Pancreas (tissue), 10 donors: Measurements from ENCODE around the gene LDLRAD4. TPM values are rescaled to one million over a fixed set of nuclear protein-coding genes. Genes with fewer than 3 reads are reported as not detected.

Source experiments
- ATAC-seq, 4 donors: fragments of 200-7000 bp; cut with Tn5 transposase; one replicate each; pipeline versions ENCODE4 v1.8.0 to v1.9.1; 2020; ENCODE audit warnings: mild to moderate bottlenecking in 4 of 4, moderate library complexity in 4 of 4
- DNase-seq, 6 donors: peaks; one replicate each; pipeline ENCODE4 v3.0.0-alpha.2; 2020
- FAIRE-seq: peaks from 2 replicates; lab custom pipeline; 2012; peaks lifted over from hg19 to GRCh38; lab: Jason Lieb, UNC
- H3K27ac ChIP-seq, 4 donors: fragments of 200-600 bp; sonication (generic); 1 replicate in 3 of 4; 2 replicates in 1 of 4; pipeline versions ENCODE4 v1.5.0 to v1.8.0; 2020
- H3K27me3 ChIP-seq, 4 donors: fragments of 200-600 bp; one replicate each; pipeline ENCODE4 v1.8.0; 2021
- H3K36me3 ChIP-seq, 3 donors: fragments of 200-600 bp; sonication (generic) in 1 of 3; one replicate each; pipeline versions ENCODE4 v1.5.0 to v1.8.0; 2020 to 2021
- H3K4me1 ChIP-seq, 3 donors: fragments of 200-600 bp; one replicate each; pipeline ENCODE4 v1.8.0; 2021
- H3K4me3 ChIP-seq, 4 donors: fragments of 200-600 bp; sonication (generic) in 2 of 4; one replicate each; pipeline versions ENCODE4 v1.5.0 to v1.8.0; 2020 to 2021
- H3K9me3 ChIP-seq, 4 donors: fragments of 200-600 bp; one replicate each; pipeline ENCODE4 v1.8.0; 2021
- WGBS, 2 donors: extraction: QIAGEN DNeasy Blood & Tissue Kit; methylation state at CpG; one replicate each; pipeline ENCODE4 v1.1.7; 2013; 5-methylcytosine and 5-hydroxymethylcytosine counted together
- intact Hi-C, 3 donors: fragments of 100-400 bp; cut with DNase I; formaldehyde crosslinking; loops; one replicate each; pipeline versions ENCODE4 v1.11.1 to v1.14.2; 2022
- polyA plus RNA-seq, 2 donors: library from polyadenylated mRNA; stranded (reverse); fragments of 200-250 nt; gene quantifications; one replicate each; pipeline ENCODE4 v1.2.3, GENCODE V29; 2013
- total RNA-seq, 6 donors: library from RNA; stranded (reverse); fragmentation: NEBNext Ultra II Directional in 4 of 6; extraction: Animal tissue kit (Norgen Biotek cat#: 25700) in 4 of 6; gene quantifications; one replicate each; pipeline versions ENCODE4 v1.2.1 to v1.2.4, GENCODE V29; 2021 to 2023
- TF ChIP-seq, protein P1 (sequence below), 4 donors: fragments of 200-600 bp; sonication (generic) in 3 of 4; IDR thresholded peaks; one replicate each; pipeline versions ENCODE4 v1.5.0 to v1.8.0; 2021; ENCODE audit warnings: antibody characterized with exemption in 4 of 4
- donor health status: healthy with polysubstance abuse.
- donor health status: DM: no; HTN: no; CAD: no; lungs with moderate emphysema.
- donor health status: DM: no; HTN: no; CAD: no.
- donor health status: control.
- donor health status: control.
- donor health status: Bipolar disorder and iron deficiency.
- donor health status: DM: yes; HTN: yes; CAD: no.
- donor health status: DM: no; HTN: no; CAD: no.
- donor health status: DM: no; HTN: no; CAD: no.
- donor health status: DM: yes; HTN: yes; CAD: no.

The LDLRAD4 gene
- total and polyA plus RNA-seq, 8 donors, result 2.5 to 21.8 (median 5.7) TPM

DNA sequence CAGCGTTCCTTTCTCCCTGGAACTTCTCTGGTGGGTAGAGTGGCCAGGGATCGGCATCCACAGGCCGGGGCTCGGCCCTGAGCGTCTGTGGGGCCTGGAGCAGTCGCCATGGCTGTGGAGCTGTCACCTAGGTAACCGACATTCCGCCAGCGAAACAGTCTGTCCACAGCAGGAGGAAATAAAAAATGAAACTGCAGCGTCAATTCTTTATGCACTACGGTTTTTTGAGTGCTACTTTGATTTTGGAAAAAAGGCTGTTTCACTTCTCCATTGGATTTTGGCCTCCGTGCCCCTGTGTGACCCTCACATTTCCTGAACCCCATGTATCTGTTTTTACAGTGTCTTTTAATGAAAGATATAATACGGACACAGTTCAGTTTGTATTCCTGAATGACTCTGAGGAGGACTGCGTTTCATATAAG, 163.4 kb downstream of the LDLRAD4 start:
- 28 to 31% methylated on average over 14 of the region's 14 CpGs for WGBS, 2 donors
- TF ChIP-seq, protein P1, sequence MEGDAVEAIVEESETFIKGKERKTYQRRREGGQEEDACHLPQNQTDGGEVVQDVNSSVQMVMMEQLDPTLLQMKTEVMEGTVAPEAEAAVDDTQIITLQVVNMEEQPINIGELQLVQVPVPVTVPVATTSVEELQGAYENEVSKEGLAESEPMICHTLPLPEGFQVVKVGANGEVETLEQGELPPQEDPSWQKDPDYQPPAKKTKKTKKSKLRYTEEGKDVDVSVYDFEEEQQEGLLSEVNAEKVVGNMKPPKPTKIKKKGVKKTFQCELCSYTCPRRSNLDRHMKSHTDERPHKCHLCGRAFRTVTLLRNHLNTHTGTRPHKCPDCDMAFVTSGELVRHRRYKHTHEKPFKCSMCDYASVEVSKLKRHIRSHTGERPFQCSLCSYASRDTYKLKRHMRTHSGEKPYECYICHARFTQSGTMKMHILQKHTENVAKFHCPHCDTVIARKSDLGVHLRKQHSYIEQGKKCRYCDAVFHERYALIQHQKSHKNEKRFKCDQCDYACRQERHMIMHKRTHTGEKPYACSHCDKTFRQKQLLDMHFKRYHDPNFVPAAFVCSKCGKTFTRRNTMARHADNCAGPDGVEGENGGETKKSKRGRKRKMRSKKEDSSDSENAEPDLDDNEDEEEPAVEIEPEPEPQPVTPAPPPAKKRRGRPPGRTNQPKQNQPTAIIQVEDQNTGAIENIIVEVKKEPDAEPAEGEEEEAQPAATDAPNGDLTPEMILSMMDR (IDR thresholded peaks at IDR 0.05), result no peak
- no peaks in the 10 kb centered on the region for H3K36me3 ChIP-seq
- H3K27me3 ChIP-seq, result no peaks in the 10 kb centered on the region
- H3K4me1 ChIP-seq, result peaks cover 0 to 10% (median 0%) of the 10 kb centered on the region in 3 donors
- no peaks in the 10 kb centered on the region for H3K9me3 ChIP-seq
- peak overlapping the region; percentile 58 to 88 (median 72) for H3K27ac ChIP-seq
- FAIRE-seq, result no peak
- H3K4me3 ChIP-seq, result peak overlapping the region in 1 of 4 donors; percentile 30
- intact Hi-C loops, result no loop called here
- peak in 4 of 6 donors; percentile 42 to 62 (median 54) for DNase-seq
- peak; percentile 81 to 89 (median 87) for ATAC-seq

DNA sequence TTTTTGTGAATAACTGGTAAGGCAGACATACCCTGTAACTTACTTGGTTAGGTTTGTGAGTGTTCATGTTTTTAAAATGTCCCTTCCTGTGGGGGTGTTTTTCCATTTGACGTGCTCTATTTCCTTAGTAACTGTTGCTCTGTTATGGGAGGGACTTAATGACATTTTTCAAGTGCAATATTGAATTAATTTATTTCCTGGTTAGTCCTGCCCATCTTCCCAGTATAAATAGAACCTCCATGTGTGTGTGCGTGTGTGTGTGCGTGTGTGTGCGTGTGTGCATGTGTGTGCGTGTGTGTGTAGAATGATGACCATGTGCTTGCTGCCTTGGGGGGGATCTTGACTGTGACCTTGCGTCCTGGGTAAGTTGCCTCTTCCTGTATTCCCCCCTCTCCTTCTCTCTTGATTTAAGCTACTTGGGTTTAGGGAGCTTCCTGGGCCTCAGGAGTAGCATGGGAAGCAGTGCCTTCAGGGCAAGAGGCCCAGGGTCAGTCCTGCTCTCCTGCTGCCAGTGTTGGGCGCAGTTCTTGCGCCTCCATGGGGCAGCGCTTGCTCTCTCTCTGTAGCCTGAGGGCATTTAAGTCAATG, 163.9 kb downstream of the LDLRAD4 start:
- peak overlapping the region in 1 of 4 donors; percentile 30 for H3K4me3 ChIP-seq
- intact Hi-C loops, result no loop called here
- H3K4me1 ChIP-seq, result peaks cover 0 to 10% (median 0%) of the 10 kb centered on the region in 3 donors
- WGBS, 2 donors, result 73 to 77% methylated on average over 9 of the region's 9 CpGs
- ATAC-seq (peak; percentile 79 to 84 (median 82)), DNase-seq (no peak), FAIRE-seq (peak; percentile 83)
- H3K27ac ChIP-seq, result peak overlapping the region; percentile 60 to 88 (median 72)
- TF ChIP-seq, protein P1 (IDR thresholded peaks at IDR 0.05), result no peak
- no peaks in the 10 kb centered on the region for H3K9me3 ChIP-seq
- no peaks in the 10 kb centered on the region for H3K36me3 ChIP-seq
- H3K27me3 ChIP-seq, result no peaks in the 10 kb centered on the region

DNA sequence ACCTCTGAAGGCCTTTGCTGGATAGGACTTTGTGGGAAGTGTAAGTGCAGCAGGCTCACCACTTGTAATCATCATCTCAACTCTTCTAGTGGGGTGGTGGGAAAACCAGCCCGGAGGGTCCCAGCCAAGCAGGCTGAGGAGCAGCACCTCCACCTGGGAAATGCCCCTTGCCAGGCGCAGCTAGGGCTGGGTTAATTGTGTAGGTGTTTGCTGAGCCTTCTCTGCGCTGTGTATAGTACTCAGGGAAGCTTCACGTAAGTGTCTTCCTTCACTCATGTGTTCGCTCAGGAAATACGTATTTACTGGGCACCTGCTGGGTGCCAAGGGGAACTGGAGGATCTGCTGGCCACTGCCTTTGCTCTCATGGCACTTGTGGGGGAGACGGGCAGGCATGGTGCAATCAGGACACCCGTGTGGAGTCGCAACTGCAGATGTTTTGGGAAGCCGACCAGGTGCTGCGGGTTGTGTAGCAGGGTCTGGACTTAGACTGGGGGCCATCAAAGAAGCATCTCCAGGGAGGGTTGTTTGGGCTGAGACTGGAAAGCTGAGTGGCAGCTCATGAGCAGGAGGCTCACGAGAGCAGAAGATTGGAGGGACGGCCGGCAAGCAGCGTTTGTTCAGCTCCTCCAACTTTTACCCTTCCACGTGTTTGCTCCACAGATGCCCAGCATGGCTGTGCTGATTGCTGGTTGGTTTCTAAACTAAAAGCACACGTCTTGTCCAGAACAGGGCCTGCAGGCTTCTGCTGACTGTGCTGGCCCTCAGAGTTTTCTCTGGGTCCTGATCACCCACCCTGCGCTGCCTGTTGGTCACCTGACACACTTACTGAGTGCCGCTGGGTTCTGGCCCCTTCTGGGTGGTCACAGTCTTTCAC, 164.6 kb downstream of the LDLRAD4 start:
- Histone ChIP-seq H3K4me3 (no peak overlapping the region), H3K9me3 (no peaks in the 10 kb centered on the region), H3K27ac (peak overlapping the region in 3 of 4 donors; percentile 60 to 75 (median 63)), H3K4me1 (peaks cover 0 to 10% (median 0%) of the 10 kb centered on the region in 3 donors), H3K27me3 (no peaks in the 10 kb centered on the region), H3K36me3 (no peaks in the 10 kb centered on the region)
- intact Hi-C loops, result no loop called here
- FAIRE-seq, result no peak
- TF ChIP-seq, protein P1 (IDR thresholded peaks at IDR 0.05), result no peak
- no peak for ATAC-seq
- 82% methylated on average over 19 of the region's 19 CpGs for WGBS, 2 donors
- DNase-seq, result no peak

DNA sequence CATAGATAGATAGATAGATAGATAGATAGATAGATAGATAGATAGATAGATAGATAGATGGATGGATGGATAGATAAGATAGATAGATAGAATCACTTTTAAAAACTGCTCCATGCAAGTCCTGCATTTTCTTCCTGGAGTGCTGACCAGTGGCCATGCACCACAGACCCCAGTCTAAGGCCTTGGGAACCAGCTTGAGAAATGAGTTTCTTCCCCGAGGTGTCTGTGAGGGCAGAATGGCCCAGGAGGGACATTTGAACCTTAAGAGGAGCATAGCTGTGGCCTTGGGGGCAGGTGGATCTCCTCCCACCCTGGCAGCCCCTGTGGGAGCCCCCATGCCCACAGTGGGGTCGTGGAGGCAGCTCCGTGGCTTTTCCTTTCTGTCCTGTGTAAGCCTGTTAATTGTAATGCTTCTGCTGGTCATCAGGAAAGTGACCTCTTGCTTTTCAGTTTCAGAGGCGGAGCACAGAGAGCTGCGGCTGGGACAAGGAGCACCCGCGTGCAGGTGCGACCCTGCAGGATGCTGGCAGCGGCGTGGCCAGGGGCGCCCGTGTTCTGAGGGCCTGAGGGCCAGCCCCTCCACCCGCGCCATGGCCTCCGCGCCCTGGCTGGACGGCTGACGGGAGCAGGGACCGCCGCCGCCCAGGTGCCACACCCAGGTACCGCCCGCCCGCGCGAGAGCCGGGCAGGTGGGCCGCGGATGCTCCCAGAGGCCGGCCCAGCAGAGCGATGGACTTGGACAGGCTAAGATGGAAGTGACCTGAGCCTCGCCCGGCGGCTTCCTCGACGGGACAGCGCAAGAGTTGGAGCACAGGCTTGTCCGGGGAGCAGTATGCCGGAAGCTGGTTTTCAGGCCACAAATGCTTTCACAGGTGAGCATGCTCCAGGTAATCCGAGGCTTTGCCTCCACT, 168.6 kb downstream of the LDLRAD4 start:
- intact Hi-C loops, result no loop called here
- no peaks in the 10 kb centered on the region for H3K9me3 ChIP-seq
- peaks cover 0 to 3% (median 0%) of the 10 kb centered on the region in 3 donors for H3K4me1 ChIP-seq
- H3K36me3 ChIP-seq, result no peaks in the 10 kb centered on the region
- FAIRE-seq, result no peak
- no peaks in the 10 kb centered on the region for H3K27me3 ChIP-seq
- no peak for DNase-seq
- TF ChIP-seq, protein P1 (IDR thresholded peaks at IDR 0.05), result no peak
- no peak for ATAC-seq
- WGBS, 2 donors, result 90% methylated on average over 40 of the region's 40 CpGs
- H3K4me3 ChIP-seq, result no peak overlapping the region
- no peak overlapping the region for H3K27ac ChIP-seq
